ENCODE data around the gene TAB2. TPM values are rescaled to one million over a fixed set of nuclear protein-coding genes. Genes with fewer than 3 reads are reported as not detected.
"Not testable (repeated sequence)": the region's sequence is repeated elsewhere in the genome, so short reads cannot be mapped to it uniquely, and the experiment has no call there.

The TAB2 gene
- polyA plus RNA-seq, 3 donors from 2014 or later, result 1.1 to 8.5 (median 3.8) TPM

- Mint-ChIP-seq H3K27ac (peak overlapping the region; percentile 75 to 94 (median 84)), H3K27me3 (ENCODE audit: low read depth in 3 of 3) (peaks cover 3 to 8% (median 4%) of the 10 kb centered on the region in 3 donors), H3K4me1 (peaks cover 37 to 55% of the 10 kb centered on the region in 2 donors), H3K9me3 (no peaks in the 10 kb centered on the region), H3K36me3 (no peaks in the 10 kb centered on the region), H3K4me3 (peak overlapping the region; percentile 84 to 92 (median 89))
- peak; percentile 13 to 24 (median 22) for DNase-seq
Measured at GRCh38 chr6:149318581-149319286, 1.2 kb downstream of the TAB2 start.

- H3K27me3 Mint-ChIP-seq (ENCODE audit: low read depth in 3 of 3), result peaks cover 3 to 8% (median 4%) of the 10 kb centered on the region in 3 donors
- no peaks in the 10 kb centered on the region for H3K9me3 Mint-ChIP-seq
- peak overlapping the region; percentile 84 to 92 (median 89) for H3K4me3 Mint-ChIP-seq
- H3K4me1 Mint-ChIP-seq, result peaks cover 42 to 62% of the 10 kb centered on the region in 2 donors
- DNase-seq, result no peak
- H3K36me3 Mint-ChIP-seq, result no peaks in the 10 kb centered on the region
- H3K27ac Mint-ChIP-seq, result peak overlapping the region; percentile 75 to 94 (median 84)
Measured at GRCh38 chr6:149319422-149319821, 1.9 kb downstream of the TAB2 start.

- not testable (repeated sequence) for H3K27me3 Mint-ChIP-seq (ENCODE audit: low read depth in 3 of 3); H3K9me3 Mint-ChIP-seq; DNase-seq; H3K36me3 Mint-ChIP-seq
- Mint-ChIP-seq H3K27ac (peak overlapping the region in 5 of 6 donors; percentile 26 to 75 (median 55)), H3K4me1 (peaks cover 48 to 68% of the 10 kb centered on the region in 2 donors), H3K4me3 (peak overlapping the region in 4 of 5 donors; percentile 15 to 92 (median 51))
Measured at GRCh38 chr6:149320016-149320415, 2.5 kb downstream of the TAB2 start.

- H3K4me1 Mint-ChIP-seq, result peaks cover 55 to 75% of the 10 kb centered on the region in 2 donors
- no peaks in the 10 kb centered on the region for H3K36me3 Mint-ChIP-seq
- H3K4me3 Mint-ChIP-seq, result no peak overlapping the region
- peaks cover 3 to 8% (median 4%) of the 10 kb centered on the region in 3 donors for H3K27me3 Mint-ChIP-seq (ENCODE audit: low read depth in 3 of 3)
- peak overlapping the region in 5 of 6 donors; percentile 4 to 58 (median 22) for H3K27ac Mint-ChIP-seq
- H3K9me3 Mint-ChIP-seq, result no peaks in the 10 kb centered on the region
- no peak for DNase-seq
Measured at GRCh38 chr6:149320796-149321195, 3.3 kb downstream of the TAB2 start.

GRCh38 chr6:149323353-149323752 is 5.8 kb downstream of the TAB2 start:
- H3K4me3 Mint-ChIP-seq, result no peak overlapping the region
- DNase-seq, result no peak
- H3K36me3 Mint-ChIP-seq, result no peaks in the 10 kb centered on the region
- H3K4me1 Mint-ChIP-seq, result peaks cover 64 to 97% of the 10 kb centered on the region in 2 donors
- H3K27ac Mint-ChIP-seq, result peak overlapping the region; percentile 7 to 60 (median 30)
- H3K9me3 Mint-ChIP-seq, result no peaks in the 10 kb centered on the region
- H3K27me3 Mint-ChIP-seq (ENCODE audit: low read depth in 3 of 3), result peaks cover 3 to 4% (median 3%) of the 10 kb centered on the region in 3 donors

DNA sequence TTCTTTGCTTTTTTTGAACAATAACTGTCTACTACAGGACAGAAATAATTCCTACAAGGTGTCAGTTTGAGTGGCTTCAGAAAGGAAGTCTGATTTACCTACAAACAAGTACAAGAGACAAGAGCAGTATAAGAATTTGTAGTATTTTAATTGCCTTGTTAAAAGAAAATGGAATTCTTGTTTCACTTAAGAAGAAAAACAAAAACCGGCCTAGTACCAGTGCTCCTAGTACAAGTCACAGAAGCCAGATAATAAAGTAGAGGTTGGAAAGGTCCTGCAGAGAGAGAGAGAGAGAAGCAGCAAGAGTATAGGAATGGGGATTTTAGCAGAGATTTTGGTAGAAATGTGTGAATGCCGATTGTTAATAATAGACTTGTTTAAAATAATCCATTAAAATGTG is 6.4 kb downstream of the TAB2 start:
- H3K4me3 Mint-ChIP-seq, result peak overlapping the region in 2 of 5 donors; percentile 0 to 26
- no peak for DNase-seq
- H3K4me1 Mint-ChIP-seq, result peaks cover 64 to 97% of the 10 kb centered on the region in 2 donors
- no peaks in the 10 kb centered on the region for H3K27me3 Mint-ChIP-seq (ENCODE audit: low read depth in 3 of 3)
- H3K9me3 Mint-ChIP-seq, result no peaks in the 10 kb centered on the region
- no peaks in the 10 kb centered on the region for H3K36me3 Mint-ChIP-seq
- peak overlapping the region in 4 of 6 donors; percentile 7 to 60 (median 14) for H3K27ac Mint-ChIP-seq

GRCh38 chr6:149324428-149324827 is 6.9 kb downstream of the TAB2 start:
- H3K36me3 Mint-ChIP-seq, result no peaks in the 10 kb centered on the region
- no peaks in the 10 kb centered on the region for H3K9me3 Mint-ChIP-seq
- peaks cover 63 to 97% of the 10 kb centered on the region in 2 donors for H3K4me1 Mint-ChIP-seq
- H3K4me3 Mint-ChIP-seq, result no peak overlapping the region
- no peak for DNase-seq
- no peak overlapping the region for H3K27ac Mint-ChIP-seq
- no peaks in the 10 kb centered on the region for H3K27me3 Mint-ChIP-seq (ENCODE audit: low read depth in 3 of 3)

- no peaks in the 10 kb centered on the region for H3K27me3 Mint-ChIP-seq (ENCODE audit: low read depth in 3 of 3)
- no peak overlapping the region for H3K27ac Mint-ChIP-seq
- H3K9me3 Mint-ChIP-seq, result no peaks in the 10 kb centered on the region
- DNase-seq, result no peak
- peaks cover 62 to 97% of the 10 kb centered on the region in 2 donors for H3K4me1 Mint-ChIP-seq
- no peaks in the 10 kb centered on the region for H3K36me3 Mint-ChIP-seq
- H3K4me3 Mint-ChIP-seq, result no peak overlapping the region
Measured at GRCh38 chr6:149325648-149326236, 8.2 kb downstream of the TAB2 start.

DNA sequence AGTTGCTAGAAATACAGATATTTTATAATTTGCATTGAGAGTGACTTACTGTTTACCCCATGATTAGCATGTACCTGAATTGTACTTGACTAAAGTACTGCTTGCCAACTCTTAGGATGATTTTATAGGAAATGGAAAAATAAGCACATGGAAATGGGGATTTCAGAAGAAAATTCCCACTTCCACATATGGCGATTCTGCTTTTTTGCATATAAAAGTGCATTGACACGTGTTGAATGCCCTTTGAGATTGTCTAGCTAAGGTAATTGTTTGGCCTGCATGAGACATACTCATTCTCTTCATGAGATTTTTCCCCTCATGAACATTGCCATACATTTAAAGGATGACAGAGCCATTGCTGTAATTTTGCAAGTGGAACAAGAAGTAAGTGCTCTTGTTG is 10.1 kb downstream of the TAB2 start:
- no peaks in the 10 kb centered on the region for H3K9me3 Mint-ChIP-seq
- peaks cover 74 to 97% of the 10 kb centered on the region in 2 donors for H3K4me1 Mint-ChIP-seq
- no peaks in the 10 kb centered on the region for H3K27me3 Mint-ChIP-seq (ENCODE audit: low read depth in 3 of 3)
- no peak overlapping the region for H3K27ac Mint-ChIP-seq
- no peak for DNase-seq
- H3K4me3 Mint-ChIP-seq, result no peak overlapping the region
- no peaks in the 10 kb centered on the region for H3K36me3 Mint-ChIP-seq

GRCh38 chr6:149328083-149328482 is 10.6 kb downstream of the TAB2 start:
- H3K4me1 Mint-ChIP-seq, result peaks cover 73 to 97% of the 10 kb centered on the region in 2 donors
- no peak for DNase-seq
- H3K36me3 Mint-ChIP-seq, result no peaks in the 10 kb centered on the region
- H3K4me3 Mint-ChIP-seq, result no peak overlapping the region
- no peak overlapping the region for H3K27ac Mint-ChIP-seq
- no peaks in the 10 kb centered on the region for H3K27me3 Mint-ChIP-seq (ENCODE audit: low read depth in 3 of 3)
- no peaks in the 10 kb centered on the region for H3K9me3 Mint-ChIP-seq

GRCh38 chr6:149329529-149329928 is 12.0 kb downstream of the TAB2 start:
- no peaks in the 10 kb centered on the region for H3K36me3 Mint-ChIP-seq
- H3K27me3 Mint-ChIP-seq (ENCODE audit: low read depth in 3 of 3), result peaks cover 0 to 2% (median 0%) of the 10 kb centered on the region in 3 donors
- H3K9me3 Mint-ChIP-seq, result no peaks in the 10 kb centered on the region
- peaks cover 75 to 97% of the 10 kb centered on the region in 2 donors for H3K4me1 Mint-ChIP-seq
- no peak overlapping the region for H3K4me3 Mint-ChIP-seq
- H3K27ac Mint-ChIP-seq, result no peak overlapping the region
- no peak for DNase-seq

DNA sequence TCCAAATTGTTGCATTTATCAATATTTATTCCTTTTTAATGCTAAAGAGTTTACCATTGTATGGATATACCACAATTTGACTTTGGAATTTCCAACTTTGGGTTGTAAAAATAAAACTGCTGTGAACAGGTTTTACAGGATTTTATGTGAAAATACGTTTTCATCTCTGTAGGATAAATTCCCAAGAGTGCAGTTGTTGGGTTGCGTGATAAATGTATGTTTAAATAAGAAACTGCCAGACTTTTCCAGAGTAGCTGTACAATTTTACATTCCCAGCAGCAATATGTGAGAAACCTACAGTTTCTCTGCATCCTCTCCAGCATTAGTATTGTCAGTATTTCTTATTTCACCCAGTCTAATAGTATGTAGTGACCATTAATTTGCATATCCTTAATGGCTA is 12.6 kb downstream of the TAB2 start:
- H3K27ac Mint-ChIP-seq, result no peak overlapping the region
- no peak overlapping the region for H3K4me3 Mint-ChIP-seq
- H3K36me3 Mint-ChIP-seq, result no peaks in the 10 kb centered on the region
- peaks cover 75 to 96% of the 10 kb centered on the region in 2 donors for H3K4me1 Mint-ChIP-seq
- peaks cover 0 to 4% (median 0%) of the 10 kb centered on the region in 3 donors for H3K27me3 Mint-ChIP-seq (ENCODE audit: low read depth in 3 of 3)
- no peak for DNase-seq
- H3K9me3 Mint-ChIP-seq, result no peaks in the 10 kb centered on the region

GRCh38 chr6:149331043-149331807 is 13.7 kb downstream of the TAB2 start:
- Mint-ChIP-seq H3K4me3 (peak overlapping the region in 1 of 5 donors; percentile 22), H3K4me1 (peaks cover 73 to 93% of the 10 kb centered on the region in 2 donors), H3K27ac (no peak overlapping the region), H3K27me3 (ENCODE audit: low read depth in 3 of 3) (peaks cover 0 to 4% (median 0%) of the 10 kb centered on the region in 3 donors), H3K36me3 (no peaks in the 10 kb centered on the region), H3K9me3 (no peaks in the 10 kb centered on the region)
- no peak for DNase-seq

DNA sequence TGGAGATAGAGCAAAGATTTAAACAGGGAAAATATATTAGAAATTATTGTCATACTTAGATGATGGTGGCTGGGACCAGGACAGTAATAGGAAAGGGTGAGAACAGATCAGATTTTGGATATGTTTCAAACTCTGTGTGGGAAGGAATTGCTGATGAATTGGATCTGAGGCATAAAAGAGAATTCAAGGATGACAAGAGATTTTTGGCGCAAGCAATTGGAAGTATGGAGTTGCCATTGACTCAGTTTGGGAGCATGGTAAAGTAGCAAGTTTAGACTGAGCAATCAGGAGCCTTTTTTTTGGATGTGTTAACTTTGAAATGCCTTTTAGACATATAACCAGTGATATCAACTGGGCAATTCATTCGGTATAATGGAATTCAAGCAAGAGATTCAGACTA is 14.4 kb downstream of the TAB2 start:
- Mint-ChIP-seq H3K27ac (no peak overlapping the region), H3K36me3 (no peaks in the 10 kb centered on the region), H3K9me3 (no peaks in the 10 kb centered on the region), H3K4me1 (peaks cover 77 to 93% of the 10 kb centered on the region in 2 donors), H3K27me3 (ENCODE audit: low read depth in 3 of 3) (peaks cover 0 to 4% (median 0%) of the 10 kb centered on the region in 3 donors), H3K4me3 (peak overlapping the region in 1 of 5 donors; percentile 22)
- no peak for DNase-seq

All from immature natural killer cell (primary cell).